Smooth muscle cell (in vitro differentiated cells): ENCODE data around the gene HASPIN. TPM values are rescaled to one million over a fixed set of nuclear protein-coding genes. Genes with fewer than 3 reads are reported as not detected.

Experiments used
- DNase-seq: peaks from one replicate; lab custom pipeline; 2025; ENCODE audit not compliant: unreplicated experiment; lab: John Stamatoyannopoulos, UW
- H2AFZ ChIP-seq: fragments of 200-600 bp; sonication (generic); 2 replicates; pipeline ENCODE4 v1.6.0; 2016; ENCODE audit warnings: antibody characterized with exemption, low read depth, mild to moderate bottlenecking
- H3F3A ChIP-seq: fragments of 200-600 bp; sonication (generic); 2 replicates; pipeline ENCODE4 v1.6.0; 2017; ENCODE audit warnings: antibody characterized with exemption, low read depth
- H3K27ac ChIP-seq: fragments of 200-600 bp; sonication (generic); 2 replicates; pipeline ENCODE4 v1.5.1; 2016; ENCODE audit warnings: low read depth, mild to moderate bottlenecking
- H3K27me3 ChIP-seq: fragments of 200-600 bp; sonication (generic); 2 replicates; pipeline ENCODE4 v1.6.1; 2016; ENCODE audit warnings: low read depth, mild to moderate bottlenecking
- H3K36me3 ChIP-seq: fragments of 200-600 bp; sonication (generic); 2 replicates; pipeline ENCODE4 v1.5.1; 2016; ENCODE audit warnings: low read depth
- H3K4me1 ChIP-seq: fragments of 200-600 bp; sonication (generic); 2 replicates; pipeline ENCODE4 v1.5.1; 2016; ENCODE audit warnings: low read depth
- H3K4me2 ChIP-seq: fragments of 200-600 bp; sonication (generic); 2 replicates; pipeline ENCODE4 v1.6.0; 2016; ENCODE audit warnings: mild to moderate bottlenecking
- H3K4me3 ChIP-seq: fragments of 200-600 bp; sonication (generic); 2 replicates; pipeline ENCODE4 v1.5.1; 2016; ENCODE audit warnings: mild to moderate bottlenecking
- H3K79me2 ChIP-seq: fragments of 200-600 bp; sonication (generic); 2 replicates; pipeline ENCODE4 v1.6.0; 2016; ENCODE audit warnings: low read depth, mild to moderate bottlenecking
- H3K9ac ChIP-seq: fragments of 200-600 bp; sonication (generic); 2 replicates; pipeline ENCODE4 v1.6.0; 2016; ENCODE audit warnings: low read depth
- H3K9me3 ChIP-seq: fragments of 200-600 bp; sonication (generic); replicated peaks from 2 replicates; pipeline ENCODE4 v1.5.1; 2016; ENCODE audit warnings: low read depth
- H4K20me1 ChIP-seq: fragments of 200-600 bp; sonication (generic); 2 replicates; pipeline ENCODE4 v1.6.0; 2016; ENCODE audit warnings: low read depth
- CTCF ChIP-seq: fragments of 200-600 bp; sonication (generic); IDR thresholded peaks from 2 replicates; pipeline ENCODE4 v1.5.1; 2017; ENCODE audit warnings: borderline replicate concordance, mild to moderate bottlenecking, antibody characterized with exemption; ENCODE audit not compliant: insufficient read depth, poor library complexity, severe bottlenecking
- WGBS: methylation state at CpG from one replicate; pipeline ENCODE4 v1.1.7; 2016; ENCODE audit warnings: low lambda C conversion rate; 5-methylcytosine and 5-hydroxymethylcytosine counted together
- polyA plus RNA-seq: library from polyadenylated mRNA; unstranded; fragments of >200 nt; fragmentation: Nextera tagmentation; extraction: Ambion mirVana; gene quantifications from 2 replicates; pipeline ENCODE4 v1.2.1, GENCODE V29; 2016
- total RNA-seq: library from RNA; depleted of rRNA; stranded (reverse); fragments of >200 nt; gene quantifications from 2 replicates; pipeline ENCODE4 v1.2.3, GENCODE V29; 2014

The HASPIN gene
- total and polyA plus RNA-seq, 2 experiments from 2014 or later = 1.2 to 2.7 TPM

DNA sequence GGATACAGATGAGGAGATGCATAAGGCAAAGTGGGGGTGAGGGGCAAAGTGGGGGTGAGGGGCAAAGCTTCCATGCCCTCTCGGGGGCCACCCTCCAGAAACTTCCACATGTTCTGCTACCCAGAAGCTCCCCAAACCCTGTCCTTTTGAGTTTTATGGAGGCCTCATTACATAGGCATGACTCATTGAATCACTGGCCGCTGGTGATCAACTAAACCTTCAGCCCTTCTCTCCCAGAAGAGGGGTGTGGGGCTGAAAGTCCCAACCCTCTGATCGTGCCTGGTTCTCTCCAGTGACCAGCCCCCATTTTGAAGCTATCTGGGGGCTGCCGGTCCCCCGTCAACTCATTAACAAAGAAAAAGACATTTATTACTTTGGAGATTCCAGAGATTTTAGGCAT is 49.8 kb downstream of the HASPIN start:
- no peak for DNase-seq

GRCh38 chr17:3773966-3774365 is 50.3 kb downstream of the HASPIN start:
- Histone ChIP-seq H2AFZ (no peak overlapping the region), H3K27ac (peak overlapping the region; percentile 63), H3K4me1 (no peaks in the 10 kb centered on the region), H3F3A (no peaks in the 10 kb centered on the region), H3K27me3 (no peaks in the 10 kb centered on the region), H3K9ac (no peak overlapping the region), H3K79me2 (no peaks in the 10 kb centered on the region), H3K9me3 (no peaks in the 10 kb centered on the region), H3K4me2 (peak overlapping the region; percentile 72), H3K36me3 (no peaks in the 10 kb centered on the region), H3K4me3 (no peak overlapping the region), H4K20me1 (no peaks in the 10 kb centered on the region)
- TF ChIP-seq CTCF = no peak
- WGBS = 97% methylated on average over 3 of the region's 3 CpGs
- no peak for DNase-seq

More for the DNA sequence above, 49.8 kb downstream of the HASPIN start:
- H2AFZ ChIP-seq = peak overlapping the region; percentile 54
- WGBS = 48% methylated on average over 4 of the region's 5 CpGs
- H3K4me1 ChIP-seq = no peaks in the 10 kb centered on the region
- no peaks in the 10 kb centered on the region for H3K27me3 ChIP-seq
- no peaks in the 10 kb centered on the region for H3F3A ChIP-seq
- no peak overlapping the region for H3K9ac ChIP-seq
- H3K4me3 ChIP-seq = no peak overlapping the region
- no peak for TF ChIP-seq CTCF
- peak overlapping the region; percentile 72 for H3K4me2 ChIP-seq
- H3K79me2 ChIP-seq = no peaks in the 10 kb centered on the region
- H3K9me3 ChIP-seq = no peaks in the 10 kb centered on the region
- peak overlapping the region; percentile 63 for H3K27ac ChIP-seq
- H4K20me1 ChIP-seq = no peaks in the 10 kb centered on the region
- H3K36me3 ChIP-seq = no peaks in the 10 kb centered on the region

Other genes starting within 250 kb of the HASPIN start
- not detected in 2 replicates for gene ASPA, start 247.9 kb upstream of the HASPIN start, total RNA-seq
- gene ASPA, start 247.9 kb upstream of the HASPIN start, polyA plus RNA-seq = not detected in 2 replicates
- 2.3 and 6.4 TPM in 2 replicates for gene TRPV3, start 166.1 kb upstream of the HASPIN start, total RNA-seq
- gene TRPV3, start 166.1 kb upstream of the HASPIN start, polyA plus RNA-seq = 0.53 and 2.7 TPM in 2 replicates
- 0.99 and 2.2 TPM in 2 replicates for gene TRPV1, start 114.5 kb upstream of the HASPIN start, total RNA-seq
- 0.90 and 2.8 TPM in 2 replicates for gene TRPV1, start 114.5 kb upstream of the HASPIN start, polyA plus RNA-seq
- gene SHPK, start 87.7 kb upstream of the HASPIN start, total RNA-seq = 9.0 and 9.5 TPM in 2 replicates
- 5.3 and 8.2 TPM in 2 replicates for gene SHPK, start 87.7 kb upstream of the HASPIN start, polyA plus RNA-seq
- gene CTNS, start 87.1 kb upstream of the HASPIN start, total RNA-seq = 20.6 and 24.9 TPM in 2 replicates
- gene CTNS, start 87.1 kb upstream of the HASPIN start, polyA plus RNA-seq = 13.7 and 15.8 TPM in 2 replicates
- 115 and 127 TPM in 2 replicates for gene TAX1BP3, start 55.3 kb upstream of the HASPIN start, total RNA-seq
- 248 and 295 TPM in 2 replicates for gene TAX1BP3, start 55.3 kb upstream of the HASPIN start, polyA plus RNA-seq
- 59.7 and 64.1 TPM in 2 replicates for gene EMC6, start 55.1 kb upstream of the HASPIN start, total RNA-seq
- 123 and 143 TPM in 2 replicates for gene EMC6, start 55.1 kb upstream of the HASPIN start, polyA plus RNA-seq
- 0.72 TPM in 1 of 2 replicates, not detected in the other for gene P2RX5, start 27.7 kb upstream of the HASPIN start, total RNA-seq
- 0.59 TPM in 1 of 2 replicates, not detected in the other for gene P2RX5, start 27.7 kb upstream of the HASPIN start, polyA plus RNA-seq
- gene ITGAE, start 77.3 kb downstream of the HASPIN start, total RNA-seq = 43.8 and 51.2 TPM in 2 replicates
- gene ITGAE, start 77.3 kb downstream of the HASPIN start, polyA plus RNA-seq = 61.4 and 66.7 TPM in 2 replicates
- gene NCBP3, start 122.3 kb downstream of the HASPIN start, total RNA-seq = 28.3 and 30.0 TPM in 2 replicates
- gene NCBP3, start 122.3 kb downstream of the HASPIN start, polyA plus RNA-seq = 30.7 and 32.4 TPM in 2 replicates
- gene CAMKK1, start 169.2 kb downstream of the HASPIN start, total RNA-seq = 6.3 and 8.8 TPM in 2 replicates
- gene CAMKK1, start 169.2 kb downstream of the HASPIN start, polyA plus RNA-seq = 7.7 and 8.1 TPM in 2 replicates
- gene P2RX1, start 192.6 kb downstream of the HASPIN start, total RNA-seq = 1.3 and 2.4 TPM in 2 replicates
- 0.47 and 3.2 TPM in 2 replicates for gene P2RX1, start 192.6 kb downstream of the HASPIN start, polyA plus RNA-seq
- 2.9 and 4.2 TPM in 2 replicates for gene ATP2A3, start 240.5 kb downstream of the HASPIN start, total RNA-seq
- gene ATP2A3, start 240.5 kb downstream of the HASPIN start, polyA plus RNA-seq = 4.7 and 7.8 TPM in 2 replicates